IPS DF 4.7 (cell line): Measurements from ENCODE around the gene FIG4.
A peak's percentile ranks its signal among the peaks of the same experiment; 100 is the strongest.
"Not testable (repeated sequence)": the region's sequence is repeated elsewhere in the genome, so short reads cannot be mapped to it uniquely, and the experiment has no call there.

Experiments used
- DNase-seq: peaks from one replicate; pipeline ENCODE4 v3.0.0-alpha.2; 2013; ENCODE audit warnings: low spot score; ENCODE audit errors: extremely low read depth

The FIG4 gene

DNA sequence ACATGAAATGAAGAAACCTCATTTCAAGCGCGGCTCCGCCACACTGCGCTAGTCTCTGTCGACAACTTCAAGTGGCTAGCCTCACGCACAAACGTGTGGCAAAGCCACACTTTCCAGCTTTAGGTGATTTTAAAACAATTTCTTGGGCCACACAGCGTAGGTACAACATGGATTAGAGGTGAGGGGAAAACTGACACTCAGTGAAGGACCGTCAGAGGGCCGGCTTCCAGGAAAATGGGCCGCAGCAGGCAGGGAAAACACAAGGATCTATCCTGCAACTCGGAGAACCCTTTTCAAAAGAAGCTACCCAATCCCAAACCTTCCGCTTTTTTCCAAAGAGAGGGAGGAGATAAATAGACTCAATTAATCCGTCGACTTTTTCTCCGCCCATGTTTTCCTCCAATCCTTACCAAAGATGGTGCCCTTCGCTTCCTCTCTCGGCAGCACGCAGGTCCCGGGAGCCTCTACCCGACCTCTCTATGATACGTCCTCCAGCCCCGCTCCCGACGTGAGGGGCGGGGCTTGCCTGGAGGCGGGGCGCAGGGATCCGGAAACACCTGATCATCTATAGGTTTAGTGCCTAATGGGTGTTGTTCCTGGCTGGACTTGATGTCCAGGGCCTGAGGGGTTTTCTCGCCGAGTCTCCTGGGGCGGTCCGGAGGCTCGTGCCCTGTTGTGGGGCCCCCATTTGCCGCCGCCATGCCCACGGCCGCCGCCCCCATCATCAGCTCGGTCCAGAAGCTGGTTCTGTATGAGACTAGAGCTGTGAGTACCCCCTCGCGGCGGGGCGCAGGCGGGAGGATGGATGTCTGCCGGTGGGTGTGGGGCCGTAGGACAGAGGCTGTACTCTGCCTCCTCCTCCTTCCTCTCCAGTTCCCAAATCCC is at the start of gene FIG4, which contains the start of gene AK9:
FIG4 (plus strand) TSS at position 560 of the 885 bp plus-strand sequence; CDS start at position 700, 140 bp downstream.
AK9 (minus strand) TSS at position 466 of the 885 bp plus-strand sequence. CDS start 15,457 bp downstream, outside the sequence.
- peak; percentile 78 for DNase-seq

DNA sequence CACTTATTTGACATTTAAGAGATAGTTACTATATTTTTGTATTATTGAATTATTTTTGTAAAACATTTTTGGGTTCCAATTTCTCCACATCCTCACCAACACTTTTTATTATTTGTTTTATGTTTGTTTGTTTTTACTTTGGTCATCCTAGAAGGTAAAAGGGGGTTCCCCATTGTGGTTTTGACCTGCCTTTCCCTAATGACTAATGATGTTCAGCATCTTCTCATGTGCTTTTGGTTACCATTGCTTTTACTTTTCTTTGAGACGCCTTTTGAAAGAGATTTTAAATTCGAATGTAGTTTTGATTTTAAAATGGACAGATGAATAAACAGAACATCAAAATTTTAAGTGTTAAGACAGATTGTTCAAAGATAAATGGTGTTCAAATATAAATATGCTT is 47.0 kb upstream of the FIG4 start:
- no peak for DNase-seq

DNA sequence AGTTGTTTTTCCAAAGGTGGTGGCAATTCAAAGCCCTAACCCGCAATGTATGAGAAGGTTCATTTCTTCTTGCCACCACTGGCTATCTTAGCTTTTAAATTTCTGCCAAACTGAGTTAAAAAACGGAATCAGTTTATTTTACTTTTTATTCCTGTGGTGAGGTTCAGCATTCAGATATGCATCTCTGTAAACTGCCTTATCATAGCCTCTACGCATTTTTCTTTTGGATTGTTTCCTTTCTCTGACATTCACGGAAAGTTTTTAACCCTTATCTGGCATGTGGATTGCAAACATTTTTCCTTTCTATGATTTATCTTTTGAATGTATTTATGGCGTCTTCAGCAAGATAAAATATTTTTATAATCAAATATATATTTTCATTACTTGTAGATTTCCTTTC is 37.8 kb upstream of the FIG4 start:
- DNase-seq = no peak

DNA sequence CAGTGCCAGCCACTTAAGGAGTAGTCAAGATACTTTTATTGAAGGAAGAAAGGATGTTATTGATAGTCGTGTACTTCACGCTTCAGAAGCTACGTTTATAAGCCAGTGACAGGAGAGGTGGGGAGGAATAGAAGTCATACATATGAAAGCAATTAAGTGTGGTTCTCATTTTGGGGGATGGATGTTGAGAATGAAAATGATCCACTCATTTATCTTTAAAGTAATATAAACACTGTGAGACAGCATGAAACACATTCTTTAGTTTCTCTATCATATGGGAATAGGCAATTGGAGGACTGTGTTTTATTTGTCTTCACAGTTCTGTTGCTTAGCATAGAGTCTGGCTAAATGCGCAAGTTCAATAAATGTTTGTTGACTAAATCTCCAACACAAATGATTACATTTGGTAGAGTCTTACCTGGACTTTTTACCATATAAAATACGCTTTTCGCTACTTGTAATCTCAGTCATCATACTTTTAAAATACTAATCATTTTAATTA is 35.3 kb upstream of the FIG4 start:
- DNase-seq = no peak

DNA sequence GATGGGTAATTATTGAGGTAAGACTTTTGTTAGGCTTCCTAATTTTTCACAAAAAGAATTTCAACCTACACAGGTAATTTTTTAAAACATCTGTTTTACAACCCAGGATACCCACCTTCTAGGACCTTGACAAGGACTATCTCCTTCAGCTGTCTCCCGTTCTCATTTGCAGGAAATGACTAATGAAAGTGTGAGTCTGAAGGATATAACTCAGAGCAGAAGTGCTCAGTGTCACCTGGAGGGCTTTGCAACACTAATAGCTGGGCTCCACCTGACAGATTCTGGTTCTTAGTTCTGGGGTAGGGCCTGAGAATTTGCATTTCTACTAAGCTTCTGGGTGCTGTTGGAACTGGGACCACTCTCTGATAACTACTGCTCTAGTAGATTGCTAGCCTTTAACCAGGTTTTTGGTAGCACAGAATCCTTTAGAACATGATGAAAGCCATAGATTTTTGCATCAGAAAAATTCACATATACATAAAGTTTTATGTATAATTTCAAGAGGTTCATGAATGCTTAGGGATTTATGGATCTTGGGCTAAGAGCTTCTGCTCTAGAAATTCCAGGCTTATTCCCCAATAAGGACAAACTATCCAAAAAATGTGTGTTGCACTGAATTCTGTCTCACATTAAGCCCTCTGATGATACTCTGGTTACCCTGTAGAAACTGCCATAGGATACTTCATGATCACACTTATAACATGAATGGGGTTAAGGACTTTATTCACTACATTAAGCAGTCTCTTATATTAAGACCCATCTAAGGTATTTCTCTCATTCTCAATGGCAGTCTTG is 30.4 kb upstream of the FIG4 start:
- no peak for DNase-seq

DNA sequence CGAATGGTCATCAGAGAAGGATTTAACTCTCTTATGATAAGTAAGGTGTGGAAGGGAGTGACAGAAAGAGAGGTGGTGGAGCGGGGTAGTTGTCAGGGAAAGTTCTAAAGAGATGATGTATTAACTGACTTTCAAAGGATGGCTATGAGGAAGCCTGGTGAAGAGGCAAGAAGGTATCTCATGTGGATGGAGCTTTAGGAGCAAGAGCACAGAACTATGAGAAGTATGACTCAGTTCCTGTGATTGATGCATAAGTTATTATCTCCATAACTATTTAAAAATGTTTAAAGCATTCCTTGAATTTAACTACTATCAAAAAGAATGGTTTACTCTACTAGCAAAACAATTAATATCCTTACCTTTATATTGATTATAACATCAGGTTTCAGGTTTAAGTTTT is 28.9 kb upstream of the FIG4 start:
- DNase-seq = no peak

DNA sequence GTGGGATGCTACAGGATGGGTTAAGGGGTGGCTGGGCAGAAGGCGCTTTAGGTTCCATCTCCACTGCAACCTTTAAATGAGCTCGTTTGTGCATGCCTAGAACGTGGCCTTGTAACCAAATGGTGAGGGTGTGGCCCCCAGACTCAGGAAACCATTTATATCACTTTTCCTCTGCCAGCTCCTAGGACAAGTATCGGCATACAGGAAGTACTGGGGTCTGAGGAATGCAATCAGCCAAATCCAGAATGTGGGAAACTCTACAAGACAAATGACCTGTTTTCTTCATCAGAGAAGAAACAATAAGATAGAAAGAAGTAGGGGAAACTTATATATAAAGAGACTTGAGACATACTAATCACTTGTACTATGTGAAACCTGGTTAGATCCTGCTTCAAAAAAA is 21.3 kb upstream of the FIG4 start:
- no peak for DNase-seq

DNA sequence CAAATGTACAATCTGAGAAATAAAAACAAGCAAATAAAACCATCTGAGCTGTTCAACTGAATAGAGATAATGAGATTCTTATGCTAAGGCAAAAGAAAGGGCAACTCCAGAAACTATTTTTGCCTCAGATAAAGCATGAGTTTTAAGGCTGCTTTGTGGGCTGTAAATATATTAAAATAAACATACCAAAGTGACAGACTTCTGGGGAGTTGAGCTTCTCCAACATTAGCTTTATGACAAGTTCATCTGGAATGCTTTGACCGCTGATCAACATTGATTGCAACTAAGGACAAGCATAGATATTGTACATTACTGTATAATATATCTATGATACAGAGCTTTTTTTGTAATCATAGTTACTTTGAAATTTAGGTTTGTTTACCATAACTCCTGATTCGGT is 19.4 kb upstream of the FIG4 start:
- DNase-seq = no peak

DNA sequence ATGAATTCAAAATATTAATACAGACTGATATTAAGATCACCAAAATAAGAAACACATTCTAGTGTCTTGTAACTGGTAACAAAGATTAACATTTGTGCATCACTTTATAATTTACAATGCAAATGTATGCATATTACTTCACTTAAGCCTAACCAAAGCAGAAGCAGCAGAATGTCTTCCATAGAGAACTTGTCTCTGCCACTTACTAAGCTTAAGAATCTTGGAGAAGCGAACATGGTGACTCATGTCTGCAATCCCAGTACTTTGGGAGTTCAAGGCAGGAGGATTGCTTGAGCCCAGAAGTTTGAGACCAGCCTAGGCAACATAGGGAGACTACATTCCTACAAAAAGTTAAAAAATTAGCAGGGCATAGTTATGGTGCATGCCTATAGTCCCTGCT is 18.9 kb upstream of the FIG4 start:
- DNase-seq = no peak

DNA sequence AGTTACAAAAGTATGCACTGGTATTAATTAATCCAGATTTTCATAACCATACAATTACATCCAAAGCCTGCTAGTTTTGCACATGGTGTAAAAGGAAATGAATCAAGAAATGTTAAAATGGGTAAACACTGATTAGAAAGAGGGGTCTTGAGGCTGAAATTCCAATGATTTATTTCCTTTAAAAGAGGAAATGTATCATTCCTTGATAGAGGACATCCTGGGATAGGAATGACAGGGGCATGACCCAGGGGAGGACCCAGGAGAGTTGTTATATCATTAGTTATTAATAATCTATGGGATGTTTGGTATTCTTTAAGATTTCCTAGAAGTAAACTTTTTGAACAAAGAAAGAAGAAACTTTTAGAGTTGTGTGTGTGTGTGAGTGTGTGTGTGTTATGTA is 18.3 kb upstream of the FIG4 start:
- no peak for DNase-seq

DNA sequence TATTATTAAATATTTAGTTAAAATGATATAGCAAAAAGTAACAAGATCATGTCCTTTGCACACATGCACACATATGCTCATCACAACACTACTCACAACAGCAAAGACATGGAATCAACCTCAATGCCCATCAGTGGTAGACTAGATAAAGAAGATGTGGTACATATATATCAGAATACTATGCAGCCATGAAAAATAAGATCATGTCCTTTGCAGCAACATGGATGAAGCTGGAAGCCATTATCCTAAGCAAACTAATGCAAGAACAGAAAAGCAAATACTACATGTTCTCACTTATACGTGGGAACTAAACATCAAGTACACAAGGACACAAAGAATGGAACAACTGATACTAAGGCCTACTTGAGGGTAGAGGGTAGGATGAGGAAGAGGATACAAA is 14.4 kb upstream of the FIG4 start:
- DNase-seq = no peak

DNA sequence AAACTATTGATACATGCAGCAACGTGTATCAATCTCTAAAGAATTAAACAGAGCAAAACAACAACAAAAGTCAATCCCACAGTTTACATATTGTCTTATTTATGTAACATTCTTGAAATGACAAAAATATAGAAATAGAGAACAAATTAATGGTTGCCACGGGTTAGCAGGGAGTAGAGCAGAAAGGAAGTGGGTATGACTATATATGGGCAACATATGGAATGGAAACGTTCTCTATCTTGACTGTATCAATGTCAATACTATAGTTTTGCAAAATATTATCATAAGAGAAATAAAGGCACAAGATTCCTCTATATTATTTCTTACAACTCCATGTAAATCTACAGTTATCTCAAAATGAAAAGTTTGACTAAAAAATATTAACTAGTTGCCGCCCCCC is 12.9 kb upstream of the FIG4 start:
- DNase-seq = no peak

DNA sequence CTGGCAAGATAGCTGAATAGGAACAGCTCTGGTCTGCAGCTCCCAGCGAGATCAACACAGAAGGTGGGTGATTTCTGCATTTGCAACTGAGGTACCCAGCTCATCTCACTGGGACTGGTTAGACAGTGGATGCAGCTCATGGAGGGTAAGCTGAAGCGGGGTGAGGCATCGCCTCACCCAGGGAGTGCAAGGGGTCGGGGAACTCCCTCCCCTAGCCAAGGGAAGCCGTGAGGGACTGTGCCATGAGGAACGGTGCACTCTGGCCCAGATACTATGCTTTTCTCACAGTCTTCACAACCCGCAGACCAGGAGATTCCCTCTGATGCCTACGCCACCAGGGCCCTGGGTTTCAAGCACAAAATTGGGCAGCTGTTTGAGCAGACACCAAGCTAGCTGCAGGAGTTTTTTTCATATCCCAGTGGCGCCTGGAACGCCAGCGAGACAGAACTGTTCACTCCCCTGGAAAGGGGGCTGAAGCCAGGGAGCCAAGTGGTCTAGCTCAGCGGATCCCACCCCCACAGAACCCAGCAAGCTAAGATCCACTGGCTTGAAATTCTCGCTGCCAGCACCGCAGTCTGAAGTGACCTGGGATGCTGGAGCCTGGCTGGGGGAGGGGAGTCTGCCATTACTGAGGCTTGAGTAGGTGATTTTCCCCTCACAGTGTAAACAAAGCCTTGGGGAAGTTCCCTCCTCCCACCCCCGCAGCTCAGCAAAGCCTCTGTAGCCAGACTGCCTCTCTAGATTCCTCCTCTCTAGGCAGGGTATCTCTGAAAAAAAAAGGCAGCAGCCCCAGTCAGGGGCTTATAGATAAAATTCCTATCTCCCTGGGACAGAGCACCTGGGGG is 12.2 kb upstream of the FIG4 start:
- not testable (repeated sequence) for DNase-seq

DNA sequence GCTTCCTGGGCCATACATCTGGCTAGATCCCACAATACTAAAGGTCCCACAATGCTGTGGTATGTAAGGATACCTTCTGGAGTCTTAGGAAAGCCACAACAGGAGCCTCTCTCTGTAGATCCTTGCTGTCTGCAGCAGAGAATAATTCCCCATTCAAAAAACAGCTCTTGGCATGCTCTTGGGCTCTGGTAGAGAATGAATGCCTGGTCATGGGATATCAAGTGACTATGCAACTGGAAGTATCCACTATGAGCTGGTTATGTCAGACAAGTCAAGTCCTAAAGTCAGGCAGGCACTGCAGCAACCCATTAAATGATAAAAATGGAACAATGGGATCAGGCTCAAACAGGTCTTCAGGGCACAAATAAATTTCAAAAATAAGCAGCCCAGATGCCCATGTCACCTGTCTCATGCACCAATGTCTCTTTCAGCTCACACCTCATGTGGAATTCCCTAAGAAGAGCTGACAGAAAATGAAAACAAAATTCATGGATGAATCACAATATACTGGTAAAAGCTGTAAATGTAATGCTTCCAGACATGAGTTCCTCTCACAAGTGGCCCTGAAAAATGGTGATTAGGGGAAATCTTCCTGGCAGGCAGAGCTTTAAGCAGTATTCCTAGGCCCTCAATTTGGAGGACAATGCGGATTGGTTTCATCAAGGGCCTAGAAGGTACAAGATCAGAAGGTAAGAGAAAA is 4.4 kb upstream of the FIG4 start:
- DNase-seq = no peak

DNA sequence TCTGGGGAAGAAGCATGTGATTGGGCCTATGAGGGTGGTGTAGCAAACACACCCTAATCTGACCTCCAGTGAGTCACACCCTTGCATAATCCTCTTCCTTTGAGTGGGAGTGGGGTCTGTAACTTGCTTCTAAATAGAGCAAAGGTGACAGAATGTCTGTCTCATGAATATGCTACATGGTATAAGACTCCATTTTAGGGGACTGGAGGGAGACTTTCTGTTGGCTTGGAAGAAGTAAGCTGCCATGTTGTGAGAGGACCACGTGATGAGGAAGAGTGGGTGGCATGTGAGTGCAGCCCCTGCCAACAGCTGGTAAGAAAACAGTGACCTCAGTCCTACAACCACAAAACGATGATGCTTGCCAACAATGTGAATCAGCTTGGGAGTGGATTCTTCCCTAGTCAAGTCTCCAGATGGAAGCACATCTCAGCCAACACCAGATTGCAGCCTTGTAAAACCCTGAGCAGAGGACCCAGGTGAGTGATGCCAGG is 3.8 kb upstream of the FIG4 start:
- DNase-seq = no peak

DNA sequence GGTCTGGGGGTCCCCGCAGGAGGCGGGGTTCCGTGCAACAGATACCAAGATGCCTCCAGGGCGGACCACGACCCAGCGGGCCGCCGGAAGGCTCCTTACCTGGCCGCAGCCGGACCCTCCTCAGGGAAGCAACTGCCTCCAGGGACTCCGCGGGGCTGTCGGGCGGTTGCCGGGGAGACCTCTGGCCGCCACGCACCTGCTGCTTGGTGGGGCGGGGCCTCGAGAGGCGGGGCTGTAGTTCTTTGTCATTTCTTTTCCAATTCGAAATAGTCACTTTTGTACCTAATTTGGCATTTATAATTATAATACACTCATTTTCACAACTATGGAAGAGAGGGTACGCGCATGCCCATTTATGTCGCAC is 741 bp upstream of the FIG4 start:
- no peak for DNase-seq

DNA sequence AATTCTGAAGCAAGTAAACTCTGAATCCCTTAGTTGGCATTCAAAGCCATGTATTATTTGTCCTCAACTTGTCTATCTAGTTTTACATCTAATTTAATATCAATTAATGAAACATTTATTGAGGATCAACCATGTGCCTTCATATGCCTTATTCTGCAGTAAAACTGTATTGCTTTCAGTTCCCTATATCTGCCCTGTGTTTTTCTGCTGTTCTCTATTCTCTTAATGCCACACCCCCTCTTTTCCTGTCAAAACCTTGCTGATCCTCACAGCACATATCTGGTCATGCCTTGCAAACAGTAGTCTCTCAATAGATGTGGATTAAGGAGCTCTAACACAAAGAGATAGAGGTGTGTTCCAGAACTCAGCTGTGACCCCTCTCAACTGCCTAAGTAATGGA is 2.0 kb downstream of the FIG4 start:
- DNase-seq = no peak

DNA sequence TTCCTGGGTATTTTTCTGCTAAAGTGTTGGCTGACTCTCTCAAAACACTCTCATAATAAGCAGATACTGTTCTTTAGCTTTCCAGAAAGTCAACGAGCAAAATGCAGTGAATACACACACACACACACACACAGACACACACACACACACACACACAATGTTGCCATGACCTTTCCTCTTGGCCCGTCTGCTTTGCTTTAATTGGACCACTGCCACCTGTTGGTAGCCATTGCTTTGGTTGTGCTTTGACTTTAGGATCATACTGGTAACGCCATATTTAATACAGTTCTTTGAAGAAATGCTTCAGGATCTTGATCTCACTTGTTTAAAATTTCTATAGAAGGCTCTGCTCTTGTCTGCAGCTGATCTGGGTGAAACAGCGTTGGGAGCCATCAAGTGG is 4.4 kb downstream of the FIG4 start:
- DNase-seq = no peak

DNA sequence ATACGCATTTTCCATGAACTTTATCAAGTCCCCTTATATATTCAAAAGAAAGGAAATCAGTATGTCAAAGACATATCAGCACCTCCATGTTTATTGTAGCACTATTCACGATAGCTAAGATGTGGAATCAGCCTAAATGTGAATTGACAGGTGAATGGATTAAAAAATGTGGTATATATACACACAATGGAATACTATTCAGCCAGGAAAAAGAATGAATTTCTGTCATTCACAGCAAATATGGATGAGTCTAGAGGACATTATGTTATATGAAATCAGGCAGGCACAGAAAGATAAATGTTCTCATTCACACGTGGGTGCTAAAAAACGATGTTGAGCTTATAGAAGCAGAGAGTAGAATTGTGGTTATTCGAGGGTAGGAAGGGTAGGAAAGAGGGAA is 5.3 kb downstream of the FIG4 start:
- DNase-seq = no peak

DNA sequence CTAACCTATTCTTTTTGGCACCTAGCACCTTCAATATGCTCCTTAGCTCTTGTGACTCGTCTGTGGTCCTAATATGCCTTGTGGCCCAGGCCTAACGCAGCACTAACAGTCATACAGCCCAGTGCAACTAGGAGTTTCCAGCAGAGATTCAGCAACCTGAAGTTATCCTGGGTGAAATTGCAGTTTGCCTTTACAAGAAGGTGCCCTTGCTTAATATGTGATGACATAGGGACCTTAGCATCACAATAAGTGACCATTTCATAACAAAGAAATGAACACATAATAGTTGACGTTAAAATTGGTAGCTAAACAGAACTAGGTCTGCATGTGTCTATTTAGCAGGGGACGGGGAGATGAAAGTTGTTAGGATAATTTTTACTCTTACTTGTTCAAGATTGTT is 10.1 kb downstream of the FIG4 start:
- DNase-seq = no peak

DNA sequence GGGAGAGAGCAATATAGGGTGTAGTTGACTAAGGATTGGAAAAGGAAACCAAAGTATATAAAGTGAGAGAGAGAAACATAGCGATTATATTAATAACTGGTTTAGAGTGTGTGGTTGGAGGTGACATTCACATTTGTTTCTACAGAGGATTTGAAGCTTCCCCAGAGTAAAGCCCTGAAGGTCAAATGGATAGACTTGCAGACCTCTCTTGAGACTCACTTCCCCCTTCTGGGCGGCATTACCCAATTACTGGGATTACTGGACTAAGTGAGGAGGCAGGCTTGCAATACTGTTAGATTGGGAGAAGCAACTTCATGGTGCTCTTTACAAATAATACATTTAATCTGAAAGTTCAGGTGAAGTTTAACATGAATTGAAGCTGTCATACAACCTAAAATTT is 10.7 kb downstream of the FIG4 start:
- no peak for DNase-seq
